Panc1 (cell line): ENCODE results near the gene ADPRHL1. TPM values are rescaled to one million over a fixed set of nuclear protein-coding genes. Genes with fewer than 3 reads are reported as not detected.

Source experiments
- ATAC-seq: fragments of 200-7000 bp; cut with Tn5 transposase; 2 replicates; pipeline ENCODE4 v1.9.1; 2020; ENCODE audit warnings: mild to moderate bottlenecking, moderate library complexity
- BruUV-seq: library from RNA; stranded (reverse); fragments of 400-500 nt; replicated peaks from 2 replicates; lab custom pipeline; 2021; lab: Mats Ljungman, UMichigan
- CTCF ChIA-PET: fragments of 300-600 bp; sonication (Branson Sonifier 250); formaldehyde crosslinking; loops from one replicate; lab custom pipeline; 2022; ENCODE audit warnings: antibody characterized with exemption; lab: Charles Lee
- POLR2A ChIA-PET: fragments of 300-600 bp; sonication (Branson Sonifier 250); formaldehyde crosslinking; loops from one replicate; lab custom pipeline; 2022; ENCODE audit warnings: antibody characterized with exemption; lab: Charles Lee
- DNase-seq: peaks from one replicate; pipeline ENCODE4 v3.0.0-alpha.2; 2010; ENCODE audit warnings: low read depth, low spot score
- H3K27ac ChIP-seq: 2 replicates; pipeline ENCODE4 v1.5.1; 2011; ENCODE audit warnings: mild to moderate bottlenecking, low read length, inconsistent platforms
- H3K27me3 ChIP-seq: fragments of 200-500 bp; sonication (Bioruptor generic); 2 replicates; pipeline ENCODE4 v1.6.0; 2014; ENCODE audit warnings: low read length, inconsistent platforms; ENCODE audit not compliant: control insufficient read depth, insufficient read depth
- H3K36me3 ChIP-seq: fragments of 200-500 bp; sonication (Bioruptor generic); 2 replicates; pipeline ENCODE4 v1.5.1; 2014; ENCODE audit warnings: inconsistent platforms, mild to moderate bottlenecking, low read length, moderate library complexity; ENCODE audit not compliant: control insufficient read depth, insufficient read depth
- H3K4me1 ChIP-seq: 2 replicates; pipeline ENCODE4 v1.5.1; 2011; ENCODE audit warnings: inconsistent platforms, mild to moderate bottlenecking, low read length, moderate library complexity; ENCODE audit not compliant: control insufficient read depth, insufficient read depth
- H3K4me3 ChIP-seq, 2 experiments: 2 replicates each; pipeline ENCODE4 v1.5.1; 2011 to 2012; ENCODE audit warnings: low read depth in 2 of 2, low read length in 2 of 2, mild to moderate bottlenecking in 2 of 2, inconsistent platforms in 1 of 2, moderate library complexity in 1 of 2
- H3K9me3 ChIP-seq: fragments of 200-500 bp; sonication (Bioruptor generic); 2 replicates; pipeline ENCODE4 v1.5.1; 2014; ENCODE audit warnings: low read depth, mild to moderate bottlenecking, inconsistent platforms, low read length, moderate library complexity; ENCODE audit not compliant: control insufficient read depth, insufficient read depth
- POLR2AphosphoS5 ChIP-seq: IDR thresholded peaks from 2 replicates; pipeline ENCODE4 v1.6.1; 2012; ENCODE audit warnings: mild to moderate bottlenecking, low read depth, low read length, moderate library complexity
- SIN3A ChIP-seq: IDR thresholded peaks from 2 replicates; pipeline ENCODE4 v1.6.1; 2012; ENCODE audit warnings: low read depth, mild to moderate bottlenecking, low read length, moderate library complexity, borderline replicate concordance; ENCODE audit not compliant: insufficient read depth
- TCF7L2 ChIP-seq: IDR thresholded peaks from 2 replicates; pipeline ENCODE4 v1.6.1; 2011; ENCODE audit warnings: mild to moderate bottlenecking, low read depth, low read length, inconsistent platforms
- in situ Hi-C: cut with HindIII; loops from 2 replicates; pipeline ENCODE4 v1.10.0; 2016; ENCODE audit warnings: low sequenced_read_pairs, low pct_unique_long_range_greater_than_20kb
- intact Hi-C: fragments of 100-400 bp; cut with micrococcal nuclease; formaldehyde crosslinking; loops from one replicate; pipeline ENCODE4 v1.10.0; 2022; ENCODE audit not compliant: unreplicated experiment
- total RNA-seq: library from RNA; stranded (reverse); gene quantifications from one replicate; pipeline ENCODE4 v1.2.1, GENCODE V29; 2021; ENCODE audit not compliant: unreplicated experiment
- TF ChIP-seq, protein P1 (sequence below): fragments of 450-650 bp; IDR thresholded peaks from 2 replicates; pipeline ENCODE4 v1.5.1; 2017; ENCODE audit warnings: mild to moderate bottlenecking
- TF ChIP-seq, protein P2 (sequence below), 2 experiments: IDR thresholded peaks; 2 replicates each; pipeline ENCODE4 v1.6.1; 2011 to 2012; ENCODE audit warnings: low read depth in 2 of 2, control low read depth in 1 of 2, low read length in 1 of 2, mild to moderate bottlenecking in 1 of 2, moderate library complexity in 1 of 2; ENCODE audit not compliant: insufficient read depth in 1 of 2

Gene ADPRHL1
- total RNA-seq, 1 experiment from 2014 or later, result 4.8 TPM

DNA sequence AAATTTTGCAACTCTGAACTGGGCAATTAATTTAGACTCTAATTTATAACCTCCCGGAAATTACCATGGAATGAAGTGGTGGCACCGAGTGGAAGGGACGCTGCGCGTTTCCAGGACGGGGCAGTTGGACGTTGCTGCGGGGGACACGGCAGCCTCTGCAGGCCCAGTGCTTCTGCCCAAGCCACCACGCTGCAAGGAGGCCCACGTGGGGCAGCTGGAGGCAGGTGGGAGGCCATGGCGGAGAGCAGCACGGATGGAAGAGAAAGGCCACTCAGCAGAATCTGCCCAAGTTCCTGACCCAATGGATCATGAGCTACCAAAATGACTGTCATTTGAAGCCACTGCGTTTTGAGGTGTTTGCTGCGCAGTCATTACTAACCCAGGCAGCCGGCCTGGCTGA, 11.2 kb upstream of the ADPRHL1 start:
- H3K4me3 ChIP-seq, result no peak overlapping the region
- H3K9me3 ChIP-seq, result no peaks in the 10 kb centered on the region
- in situ Hi-C loops, result no loop called here
- H3K4me1 ChIP-seq, result no peaks in the 10 kb centered on the region
- intact Hi-C loops, result no loop called here
- CTCF ChIA-PET, result no interaction called here
- TF ChIP-seq, protein P1, sequence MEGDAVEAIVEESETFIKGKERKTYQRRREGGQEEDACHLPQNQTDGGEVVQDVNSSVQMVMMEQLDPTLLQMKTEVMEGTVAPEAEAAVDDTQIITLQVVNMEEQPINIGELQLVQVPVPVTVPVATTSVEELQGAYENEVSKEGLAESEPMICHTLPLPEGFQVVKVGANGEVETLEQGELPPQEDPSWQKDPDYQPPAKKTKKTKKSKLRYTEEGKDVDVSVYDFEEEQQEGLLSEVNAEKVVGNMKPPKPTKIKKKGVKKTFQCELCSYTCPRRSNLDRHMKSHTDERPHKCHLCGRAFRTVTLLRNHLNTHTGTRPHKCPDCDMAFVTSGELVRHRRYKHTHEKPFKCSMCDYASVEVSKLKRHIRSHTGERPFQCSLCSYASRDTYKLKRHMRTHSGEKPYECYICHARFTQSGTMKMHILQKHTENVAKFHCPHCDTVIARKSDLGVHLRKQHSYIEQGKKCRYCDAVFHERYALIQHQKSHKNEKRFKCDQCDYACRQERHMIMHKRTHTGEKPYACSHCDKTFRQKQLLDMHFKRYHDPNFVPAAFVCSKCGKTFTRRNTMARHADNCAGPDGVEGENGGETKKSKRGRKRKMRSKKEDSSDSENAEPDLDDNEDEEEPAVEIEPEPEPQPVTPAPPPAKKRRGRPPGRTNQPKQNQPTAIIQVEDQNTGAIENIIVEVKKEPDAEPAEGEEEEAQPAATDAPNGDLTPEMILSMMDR, result no peak
- TF ChIP-seq, protein P2, sequence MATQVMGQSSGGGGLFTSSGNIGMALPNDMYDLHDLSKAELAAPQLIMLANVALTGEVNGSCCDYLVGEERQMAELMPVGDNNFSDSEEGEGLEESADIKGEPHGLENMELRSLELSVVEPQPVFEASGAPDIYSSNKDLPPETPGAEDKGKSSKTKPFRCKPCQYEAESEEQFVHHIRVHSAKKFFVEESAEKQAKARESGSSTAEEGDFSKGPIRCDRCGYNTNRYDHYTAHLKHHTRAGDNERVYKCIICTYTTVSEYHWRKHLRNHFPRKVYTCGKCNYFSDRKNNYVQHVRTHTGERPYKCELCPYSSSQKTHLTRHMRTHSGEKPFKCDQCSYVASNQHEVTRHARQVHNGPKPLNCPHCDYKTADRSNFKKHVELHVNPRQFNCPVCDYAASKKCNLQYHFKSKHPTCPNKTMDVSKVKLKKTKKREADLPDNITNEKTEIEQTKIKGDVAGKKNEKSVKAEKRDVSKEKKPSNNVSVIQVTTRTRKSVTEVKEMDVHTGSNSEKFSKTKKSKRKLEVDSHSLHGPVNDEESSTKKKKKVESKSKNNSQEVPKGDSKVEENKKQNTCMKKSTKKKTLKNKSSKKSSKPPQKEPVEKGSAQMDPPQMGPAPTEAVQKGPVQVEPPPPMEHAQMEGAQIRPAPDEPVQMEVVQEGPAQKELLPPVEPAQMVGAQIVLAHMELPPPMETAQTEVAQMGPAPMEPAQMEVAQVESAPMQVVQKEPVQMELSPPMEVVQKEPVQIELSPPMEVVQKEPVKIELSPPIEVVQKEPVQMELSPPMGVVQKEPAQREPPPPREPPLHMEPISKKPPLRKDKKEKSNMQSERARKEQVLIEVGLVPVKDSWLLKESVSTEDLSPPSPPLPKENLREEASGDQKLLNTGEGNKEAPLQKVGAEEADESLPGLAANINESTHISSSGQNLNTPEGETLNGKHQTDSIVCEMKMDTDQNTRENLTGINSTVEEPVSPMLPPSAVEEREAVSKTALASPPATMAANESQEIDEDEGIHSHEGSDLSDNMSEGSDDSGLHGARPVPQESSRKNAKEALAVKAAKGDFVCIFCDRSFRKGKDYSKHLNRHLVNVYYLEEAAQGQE (IDR thresholded peaks at IDR 0.05; ENCODE audit: insufficient read depth in 1 of 2, low read depth in 2 of 2, low read length in 1 of 2), result no peak
- TF ChIP-seq SIN3A (no peak), POLR2AphosphoS5 (no peak), TCF7L2 (no peak)
- H3K27ac ChIP-seq, result no peak overlapping the region
- no TSS peak for BruUV-seq
- POLR2A ChIA-PET, result no interaction called here
- ATAC-seq (no peak), DNase-seq (no peak)
- no peaks in the 10 kb centered on the region for H3K27me3 ChIP-seq
- H3K36me3 ChIP-seq, result no peaks in the 10 kb centered on the region; the same call in 1 of the 2 replicates

DNA sequence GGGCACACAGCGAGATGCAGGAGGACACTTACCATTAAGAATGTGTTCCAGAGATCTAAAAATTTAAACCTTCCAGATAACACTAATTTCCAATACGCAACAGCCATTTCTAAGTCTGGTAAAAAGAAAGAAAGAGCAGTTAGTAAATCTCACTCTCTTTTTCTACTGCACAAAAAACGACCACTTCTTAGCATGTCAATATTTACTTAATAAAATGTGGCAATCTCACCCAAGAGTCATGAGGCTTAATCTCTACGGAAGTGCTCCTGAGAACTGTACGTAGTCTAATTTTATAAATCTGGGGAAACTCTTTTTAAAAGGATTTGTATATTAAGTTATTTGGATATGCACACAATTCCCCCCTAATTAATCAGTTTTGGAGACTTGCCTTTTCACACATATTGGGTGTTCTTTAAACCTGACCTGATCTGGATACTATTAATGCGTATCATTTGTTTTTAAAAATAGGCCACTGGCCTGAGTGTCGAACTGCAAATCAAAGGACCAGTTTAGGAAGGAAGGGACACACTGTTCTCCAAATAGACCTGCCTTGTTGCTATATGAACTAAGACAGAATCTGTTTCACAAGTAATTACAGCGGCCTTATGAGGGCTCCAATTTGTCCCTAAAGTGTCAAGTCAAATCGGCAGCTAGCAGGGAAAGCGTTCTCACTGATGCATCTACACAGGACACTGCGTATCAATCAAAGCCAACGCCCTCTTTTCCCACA, 7.9 kb upstream of the ADPRHL1 start:
- no peaks in the 10 kb centered on the region; the same call in none of the 2 replicates for H3K36me3 ChIP-seq
- no peaks in the 10 kb centered on the region for H3K4me1 ChIP-seq
- intact Hi-C loops, result no loop called here
- no peak overlapping the region for H3K27ac ChIP-seq
- H3K27me3 ChIP-seq, result no peaks in the 10 kb centered on the region
- TF ChIP-seq, protein P2 (IDR thresholded peaks at IDR 0.05; ENCODE audit: insufficient read depth in 1 of 2, low read depth in 2 of 2, low read length in 1 of 2), result no peak
- no peak for TF ChIP-seq POLR2AphosphoS5
- no peak for TF ChIP-seq SIN3A
- TF ChIP-seq TCF7L2, result no peak
- TF ChIP-seq, protein P1, result no peak
- DNase-seq, result no peak
- ATAC-seq, result no peak
- no TSS peak for BruUV-seq
- H3K4me3 ChIP-seq, result no peak overlapping the region
- in situ Hi-C loops, result no loop called here
- ChIA-PET POLR2A (no interaction called here), CTCF (no interaction called here)
- no peaks in the 10 kb centered on the region for H3K9me3 ChIP-seq
